Measurements from ENCODE around the gene CLDN6. TPM values are rescaled to one million over a fixed set of nuclear protein-coding genes. Genes with fewer than 3 reads are reported as not detected.
A peak's percentile ranks its signal among the peaks of the same experiment; 100 is the strongest.
"Not testable (repeated sequence)": the region's sequence is repeated elsewhere in the genome, so short reads cannot be mapped to it uniquely, and the experiment has no call there.

CLDN6 gene
- total RNA-seq, 1 donor from 2014 or later, result 0.32 TPM

DNA sequence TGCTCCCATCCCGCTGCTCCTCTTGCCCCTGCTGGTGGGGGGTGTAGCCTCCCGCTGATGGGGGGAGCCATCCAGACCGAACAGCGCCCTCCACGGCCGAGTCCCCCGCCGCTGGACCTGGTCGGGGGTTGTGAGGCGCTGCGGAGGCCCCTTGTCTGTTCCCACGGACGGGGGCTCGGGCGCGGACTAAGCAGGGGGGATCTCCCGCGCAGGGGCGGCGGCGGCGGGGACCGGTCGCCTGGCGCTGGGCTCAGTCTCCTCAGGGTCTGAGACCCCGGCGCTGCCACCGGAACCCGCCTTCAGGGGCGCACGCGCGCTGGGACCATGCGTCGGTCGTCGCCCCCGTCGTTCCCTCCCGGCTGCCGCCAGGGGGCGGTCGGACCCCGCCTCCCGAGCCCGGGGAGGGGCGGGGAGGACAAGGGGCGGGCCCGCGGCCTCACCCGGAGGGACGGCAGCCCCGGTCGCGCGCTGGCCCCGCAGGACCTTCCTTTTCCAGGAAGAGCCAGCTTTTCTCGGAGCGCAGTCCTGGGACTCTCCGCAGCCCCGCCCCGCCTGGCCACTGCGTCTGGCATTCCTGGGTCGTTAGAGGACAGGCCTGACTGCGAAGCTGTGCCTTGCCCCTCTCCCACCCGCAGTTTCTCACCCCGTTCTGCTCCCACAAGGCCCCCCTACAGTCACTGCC lies 41.2 kb upstream of the CLDN6 start:
- H3K9me3 Mint-ChIP-seq (ENCODE audit: unreplicated experiment), result no peaks in the 10 kb centered on the region
- peak; percentile 91 for TF ChIP-seq CTCF (IDR thresholded peaks at IDR 0.05)
- no peaks in the 10 kb centered on the region for H3K27me3 Mint-ChIP-seq (ENCODE audit: unreplicated experiment)
- H3K4me1 Mint-ChIP-seq (ENCODE audit: unreplicated experiment), result peaks cover 15% of the 10 kb centered on the region
- H3K4me3 Mint-ChIP-seq (ENCODE audit: unreplicated experiment), result peak overlapping the region; percentile 83
- peak; percentile 97 for DNase-seq (ENCODE audit: extremely low spot score, unreplicated experiment)
- peak overlapping the region; percentile 71 for H3K27ac Mint-ChIP-seq (ENCODE audit: unreplicated experiment)
- no peaks in the 10 kb centered on the region for H3K36me3 Mint-ChIP-seq (ENCODE audit: unreplicated experiment)

GRCh38 chr16:3058139-3059030 lies 40.4 kb upstream of the CLDN6 start:
- Mint-ChIP-seq H3K27me3 (ENCODE audit: unreplicated experiment) (no peaks in the 10 kb centered on the region), H3K36me3 (ENCODE audit: unreplicated experiment) (peaks cover 6% of the 10 kb centered on the region), H3K27ac (ENCODE audit: unreplicated experiment) (peak overlapping the region; percentile 62), H3K4me3 (ENCODE audit: unreplicated experiment) (peak overlapping the region; percentile 83), H3K4me1 (ENCODE audit: unreplicated experiment) (peaks cover 15% of the 10 kb centered on the region), H3K9me3 (ENCODE audit: unreplicated experiment) (no peaks in the 10 kb centered on the region)
- DNase-seq (ENCODE audit: extremely low spot score, unreplicated experiment), result no peak
- no peak for TF ChIP-seq CTCF (IDR thresholded peaks at IDR 0.05)

- Mint-ChIP-seq H3K4me1 (ENCODE audit: unreplicated experiment) (peaks cover 15% of the 10 kb centered on the region), H3K36me3 (ENCODE audit: unreplicated experiment) (peaks cover 6% of the 10 kb centered on the region), H3K27ac (ENCODE audit: unreplicated experiment) (no peak overlapping the region), H3K9me3 (ENCODE audit: unreplicated experiment) (no peaks in the 10 kb centered on the region), H3K27me3 (ENCODE audit: unreplicated experiment) (no peaks in the 10 kb centered on the region), H3K4me3 (ENCODE audit: unreplicated experiment) (peak overlapping the region; percentile 26)
- no peak for DNase-seq (ENCODE audit: extremely low spot score, unreplicated experiment)
- TF ChIP-seq CTCF (IDR thresholded peaks at IDR 0.05), result no peak
Observed at GRCh38 chr16:3057181-3058138, 39.5 kb upstream of the CLDN6 start.

GRCh38 chr16:3056336-3057180 lies 38.6 kb upstream of the CLDN6 start:
- no peak for DNase-seq (ENCODE audit: extremely low spot score, unreplicated experiment)
- H3K27ac Mint-ChIP-seq (ENCODE audit: unreplicated experiment), result no peak overlapping the region

GRCh38 chr16:3055734-3056115 lies 37.7 kb upstream of the CLDN6 start:
- DNase-seq (ENCODE audit: extremely low spot score, unreplicated experiment); H3K9me3 Mint-ChIP-seq (ENCODE audit: unreplicated experiment); H3K36me3 Mint-ChIP-seq (ENCODE audit: unreplicated experiment); H3K27ac Mint-ChIP-seq (ENCODE audit: unreplicated experiment); H3K27me3 Mint-ChIP-seq (ENCODE audit: unreplicated experiment); H3K4me3 Mint-ChIP-seq (ENCODE audit: unreplicated experiment): not testable (repeated sequence)
- peaks cover 15% of the 10 kb centered on the region for H3K4me1 Mint-ChIP-seq (ENCODE audit: unreplicated experiment)

More at GRCh38 chr16:3056336-3057180, 38.6 kb upstream of the CLDN6 start:
- no peak overlapping the region for H3K4me3 Mint-ChIP-seq (ENCODE audit: unreplicated experiment)
- H3K9me3 Mint-ChIP-seq (ENCODE audit: unreplicated experiment), result no peaks in the 10 kb centered on the region
- peaks cover 15% of the 10 kb centered on the region for H3K4me1 Mint-ChIP-seq (ENCODE audit: unreplicated experiment)
- peaks cover 6% of the 10 kb centered on the region for H3K36me3 Mint-ChIP-seq (ENCODE audit: unreplicated experiment)
- no peak for TF ChIP-seq CTCF (IDR thresholded peaks at IDR 0.05)
- no peaks in the 10 kb centered on the region for H3K27me3 Mint-ChIP-seq (ENCODE audit: unreplicated experiment)

Measured in osteocyte (in vitro differentiated cells).